C1 segment of cervical spinal cord (tissue), 14 donors: ENCODE results near the gene MEGF8.
"Not testable (repeated sequence)": the region's sequence is repeated elsewhere in the genome, so short reads cannot be mapped to it uniquely, and the experiment has no call there.

Experiments used
- DNase-seq, 14 donors: peaks; one replicate each; lab custom pipeline; 2025; lab: John Stamatoyannopoulos, UW

MEGF8 gene

GRCh38 chr19:42332059-42332458 lies 6.6 kb downstream of the MEGF8 start:
- DNase-seq, result peak in 2 of 14 donors; percentile 5 to 70

DNA sequence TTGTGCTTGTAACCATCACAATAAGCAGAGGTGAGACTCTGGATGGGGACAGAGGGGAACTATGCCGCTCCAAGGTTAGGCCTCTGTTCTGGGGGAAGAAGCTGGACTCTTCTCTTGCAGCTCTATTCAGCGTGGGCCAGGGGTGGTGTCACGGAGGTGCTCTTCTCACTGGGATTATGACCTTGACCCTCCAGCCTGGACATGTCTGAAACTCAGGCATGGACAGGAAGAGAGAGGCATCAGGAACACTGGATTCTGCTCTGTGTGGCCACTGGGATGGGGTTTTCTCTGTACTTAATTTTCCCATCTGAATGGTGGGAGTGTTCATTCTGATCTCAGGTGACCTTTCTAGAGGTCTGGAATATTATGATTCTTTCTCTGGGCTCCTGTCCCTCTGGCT lies 7.6 kb downstream of the MEGF8 start:
- DNase-seq, result no peak

DNA sequence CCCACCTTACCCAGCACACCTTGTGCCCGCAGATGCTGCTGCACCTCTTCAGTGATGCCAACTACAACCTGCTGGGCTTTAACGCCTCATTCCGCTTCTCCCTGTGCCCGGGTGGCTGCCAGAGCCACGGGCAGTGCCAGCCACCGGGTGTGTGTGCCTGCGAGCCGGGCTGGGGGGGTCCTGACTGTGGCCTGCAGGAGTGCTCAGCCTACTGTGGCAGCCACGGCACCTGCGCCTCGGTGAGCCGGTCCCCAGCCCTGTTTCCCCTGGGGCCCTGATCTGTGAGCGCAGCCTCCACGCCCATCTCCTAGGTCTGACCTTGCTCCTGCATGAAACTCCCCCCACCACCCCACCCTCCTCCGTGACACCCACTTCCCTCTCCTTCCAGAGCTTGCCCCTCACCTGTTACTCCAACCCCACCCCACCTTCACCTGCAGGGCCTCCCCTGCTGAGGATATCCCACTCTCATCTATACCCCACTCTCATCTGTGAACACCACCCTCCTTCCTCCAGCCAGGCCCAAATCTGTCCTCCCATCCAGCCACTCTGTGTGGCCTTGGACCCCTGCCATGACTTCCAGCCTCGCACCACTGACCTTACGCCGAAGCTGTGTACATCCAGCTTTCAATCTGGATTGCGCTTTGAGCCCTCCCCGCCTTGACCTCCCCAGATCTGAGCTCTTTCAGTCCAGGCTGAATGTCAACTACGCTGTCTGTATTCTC lies 8.7 kb downstream of the MEGF8 start:
- DNase-seq, result peak in 1 of 14 donors; percentile 51

DNA sequence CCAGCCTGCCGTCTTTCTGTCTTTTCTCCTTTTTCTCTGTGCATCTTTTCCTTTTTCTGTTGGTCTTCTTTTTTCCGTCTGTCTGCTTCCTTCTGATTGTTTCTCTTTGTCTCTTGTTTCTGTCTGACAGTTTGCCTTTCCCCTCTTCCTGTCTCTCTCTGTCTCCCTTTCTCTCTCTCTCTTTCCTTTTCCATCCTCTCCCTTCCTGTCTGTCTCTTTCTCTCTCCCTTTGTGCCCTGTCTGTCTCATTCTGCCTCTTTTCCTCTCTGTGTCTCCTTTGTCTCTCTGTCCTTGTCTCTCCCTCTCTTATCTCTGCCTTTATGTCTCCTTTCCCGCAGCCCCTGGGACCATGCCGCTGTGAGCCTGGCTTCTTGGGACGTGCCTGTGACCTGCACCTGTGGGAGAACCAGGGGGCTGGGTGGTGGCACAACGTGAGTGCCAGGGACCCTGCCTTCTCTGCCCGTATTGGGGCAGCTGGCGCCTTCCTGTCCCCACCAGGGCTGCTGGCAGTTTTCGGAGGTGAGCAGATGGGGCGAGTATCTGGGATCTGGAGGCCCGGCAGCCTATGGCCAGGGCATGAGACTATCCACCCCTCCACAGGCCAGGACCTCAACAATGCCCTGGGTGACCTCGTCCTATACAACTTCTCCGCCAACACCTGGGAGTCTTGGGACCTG lies 9.4 kb downstream of the MEGF8 start:
- peak in 1 of 14 donors; percentile 68 for DNase-seq

DNA sequence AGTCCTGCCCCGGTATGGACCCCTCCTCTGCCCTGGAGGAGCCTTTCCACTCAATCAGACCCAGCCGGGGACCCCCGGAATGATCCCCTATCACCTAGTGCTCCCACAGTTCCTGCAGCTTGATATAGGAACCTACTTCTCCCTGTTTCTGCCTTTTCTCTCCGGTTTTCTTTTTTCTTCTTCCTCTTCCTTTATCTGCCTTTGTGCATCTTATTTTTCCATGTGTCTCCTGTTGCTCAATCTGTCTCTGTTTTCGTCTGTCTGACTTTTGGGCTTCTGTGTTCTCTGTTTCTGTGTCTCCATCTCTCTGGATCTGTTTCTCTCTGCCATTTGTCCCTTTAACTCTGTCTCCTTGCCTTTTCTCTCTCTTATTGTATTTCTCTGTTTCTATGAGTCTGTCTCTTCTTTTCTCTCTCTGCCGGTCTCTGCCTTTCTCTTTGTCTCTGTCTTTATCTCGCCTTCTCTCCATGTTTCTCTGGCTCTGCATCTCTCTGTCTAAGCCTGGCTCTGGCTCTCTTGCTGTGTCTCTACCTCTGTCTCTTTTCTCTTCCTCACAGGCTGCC lies 10.0 kb downstream of the MEGF8 start:
- no peak for DNase-seq

DNA sequence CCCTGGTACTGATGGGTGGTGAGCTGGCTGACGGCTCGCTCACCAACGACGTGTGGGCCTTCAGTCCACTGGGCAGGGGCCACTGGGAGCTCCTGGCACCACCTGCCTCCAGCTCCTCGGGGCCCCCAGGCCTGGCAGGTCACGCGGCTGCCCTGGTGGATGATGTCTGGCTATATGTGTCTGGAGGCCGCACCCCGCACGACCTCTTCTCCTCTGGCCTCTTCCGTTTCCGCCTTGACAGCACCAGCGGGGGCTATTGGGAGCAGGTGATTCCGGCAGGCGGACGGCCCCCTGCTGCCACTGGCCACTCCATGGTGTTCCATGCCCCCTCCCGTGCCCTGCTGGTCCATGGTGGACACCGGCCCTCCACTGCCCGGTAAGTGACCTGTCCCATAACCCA lies 10.5 kb downstream of the MEGF8 start:
- no peak for DNase-seq

DNA sequence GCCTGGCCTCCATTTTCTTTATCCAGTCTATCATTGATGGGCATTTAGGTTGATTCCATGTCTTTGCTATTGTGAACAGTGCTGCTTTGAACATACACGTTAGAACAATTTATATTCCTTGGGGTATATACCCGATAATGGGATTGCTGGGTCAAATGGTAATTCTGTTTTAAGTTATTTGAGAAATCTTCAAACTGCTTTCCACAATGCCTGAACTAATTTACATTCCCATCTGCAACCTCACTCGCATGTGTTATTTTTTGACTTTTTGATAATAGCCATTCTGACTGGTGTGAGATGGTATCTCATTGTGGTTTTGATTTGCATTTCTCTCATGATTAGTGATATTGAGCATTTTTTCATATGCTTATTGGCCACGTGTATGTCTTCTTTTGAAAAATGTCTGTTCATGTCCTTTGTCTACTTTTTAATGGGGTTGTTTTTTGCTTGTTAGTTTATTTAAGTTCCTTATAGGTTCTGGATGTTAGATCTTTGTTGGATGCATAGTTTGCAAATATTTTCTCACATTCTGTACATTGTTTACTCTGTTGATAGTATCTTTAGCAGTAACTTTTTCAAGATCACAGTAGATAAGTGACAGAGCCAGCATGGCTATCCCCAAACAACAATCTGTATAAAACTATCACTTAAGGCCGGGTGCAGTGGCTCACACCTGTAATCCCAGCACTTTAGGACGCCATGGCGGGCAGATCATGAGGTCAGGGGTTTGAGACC lies 13.9 kb downstream of the MEGF8 start:
- DNase-seq, result not testable (repeated sequence)

GRCh38 chr19:42339922-42340321 lies 14.5 kb downstream of the MEGF8 start:
- DNase-seq, result not testable (repeated sequence)

DNA sequence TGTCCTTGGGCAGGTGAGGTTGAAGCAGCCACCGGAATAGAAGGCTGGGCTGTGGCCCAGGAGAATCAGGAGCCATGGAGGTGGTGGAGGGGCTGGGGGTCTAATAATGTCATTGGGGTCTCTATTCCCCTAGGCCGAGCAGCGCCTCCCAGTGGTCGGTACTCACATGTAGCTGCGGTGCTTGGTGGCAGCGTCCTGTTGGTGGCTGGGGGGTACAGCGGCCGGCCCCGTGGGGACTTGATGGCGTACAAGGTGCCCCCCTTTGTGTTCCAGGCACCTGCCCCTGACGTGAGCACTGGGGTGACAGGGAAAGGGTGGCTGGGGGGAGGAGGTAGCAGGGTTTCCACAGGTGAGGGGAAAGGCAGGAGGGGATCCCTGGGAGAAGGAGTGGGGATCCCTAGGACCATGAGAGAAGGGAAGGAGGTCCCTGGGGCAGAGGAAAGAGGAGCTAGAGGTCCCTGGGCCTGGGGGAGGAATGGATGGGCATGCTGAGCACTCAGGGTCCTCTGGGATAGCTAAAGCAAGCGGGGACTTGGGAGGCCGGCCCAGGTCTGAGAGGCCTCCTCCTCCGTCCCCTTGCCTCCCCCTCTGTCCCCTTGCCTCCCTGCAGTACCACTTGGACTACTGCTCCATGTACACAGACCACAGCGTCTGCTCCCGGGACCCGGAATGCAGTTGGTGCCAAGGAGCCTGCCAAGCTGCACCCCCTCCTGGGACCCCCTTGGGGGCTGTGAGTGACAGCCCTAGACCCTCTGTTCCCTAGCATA lies 18.1 kb downstream of the MEGF8 start:
- no peak for DNase-seq

DNA sequence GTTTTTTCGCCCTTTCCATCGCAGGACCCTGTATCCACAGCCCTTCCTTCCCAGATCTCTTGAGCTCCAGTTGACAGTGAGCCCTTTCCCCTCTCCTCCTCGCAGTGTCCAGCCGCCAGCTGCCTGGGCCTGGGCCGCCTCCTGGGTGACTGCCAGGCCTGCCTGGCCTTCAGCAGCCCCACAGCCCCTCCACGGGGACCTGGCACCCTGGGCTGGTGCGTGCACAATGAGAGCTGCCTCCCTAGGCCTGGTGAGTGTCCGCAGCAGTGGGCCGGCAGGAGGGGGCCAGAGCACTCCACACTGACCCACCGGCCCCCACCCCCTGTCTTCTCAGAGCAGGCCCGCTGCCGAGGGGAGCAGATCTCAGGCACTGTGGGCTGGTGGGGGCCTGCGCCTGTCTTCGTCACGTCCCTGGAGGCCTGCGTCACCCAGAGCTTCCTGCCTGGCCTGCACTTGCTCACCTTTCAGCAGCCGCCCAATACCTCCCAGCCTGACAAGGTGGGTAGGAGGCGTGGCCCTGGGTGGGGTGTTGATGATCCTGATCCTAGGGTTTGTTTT lies 19.0 kb downstream of the MEGF8 start:
- no peak for DNase-seq

DNA sequence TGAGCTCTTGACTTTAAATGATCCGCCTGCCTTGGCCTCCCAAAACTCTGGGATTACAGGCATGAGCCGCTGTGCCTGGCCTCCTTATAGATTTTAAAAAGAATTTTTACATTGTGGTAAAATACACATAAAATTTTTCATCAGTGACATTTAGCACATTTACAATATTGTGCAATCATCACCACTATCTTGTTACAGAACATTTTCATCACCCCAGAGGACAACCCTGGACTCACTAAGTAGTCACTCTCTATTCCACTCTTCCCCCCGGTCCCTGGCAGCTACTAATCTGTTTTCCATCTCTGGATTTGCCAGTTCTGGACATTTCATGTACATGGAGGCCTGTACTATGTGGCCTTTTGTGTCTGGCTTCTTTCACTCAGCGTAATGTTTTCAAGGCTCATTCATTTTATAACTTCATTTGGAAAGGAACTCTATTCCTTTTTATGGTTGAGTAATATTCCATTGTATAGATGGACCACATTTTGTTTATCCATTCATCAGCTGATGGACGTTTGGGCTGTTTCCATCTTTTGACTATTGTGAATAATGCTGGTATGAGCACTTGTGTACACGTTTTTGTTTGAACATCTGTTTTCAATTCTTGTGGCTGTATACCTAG lies 19.9 kb downstream of the MEGF8 start:
- no peak for DNase-seq

DNA sequence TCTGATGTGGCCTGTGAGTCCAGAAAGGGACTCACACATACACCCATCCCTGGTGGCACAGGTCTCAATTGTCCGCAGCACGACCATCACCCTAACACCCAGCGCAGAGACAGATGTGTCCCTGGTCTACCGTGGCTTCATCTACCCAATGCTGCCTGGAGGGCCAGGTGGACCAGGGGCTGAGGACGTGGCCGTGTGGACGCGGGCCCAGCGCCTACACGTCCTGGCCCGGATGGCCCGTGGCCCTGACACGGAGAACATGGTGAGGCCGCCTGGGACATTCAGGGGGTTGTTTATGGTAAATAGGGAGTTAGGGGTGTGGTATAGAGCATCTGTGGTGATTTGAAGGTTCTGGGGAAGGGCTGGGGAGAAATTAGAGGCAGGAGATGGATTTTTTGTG lies 22.8 kb downstream of the MEGF8 start:
- DNase-seq, result no peak

- no peak for DNase-seq
Measured at GRCh38 chr19:42349378-42350107, 24.1 kb downstream of the MEGF8 start.

- DNase-seq, result no peak
Measured at GRCh38 chr19:42350417-42350816, 25.0 kb downstream of the MEGF8 start.

GRCh38 chr19:42351079-42351735 lies 25.8 kb downstream of the MEGF8 start:
- DNase-seq, result no peak

- peak in 9 of 14 donors; percentile 11 to 68 (median 30) for DNase-seq
Measured at GRCh38 chr19:42352301-42353259, 27.1 kb downstream of the MEGF8 start.

- DNase-seq, result no peak
Measured at GRCh38 chr19:42353341-42354015, 28.0 kb downstream of the MEGF8 start.

GRCh38 chr19:42355896-42356295 lies 30.5 kb downstream of the MEGF8 start:
- DNase-seq, result no peak
